ENCODE measurements around the gene RBM10. TPM values are rescaled to one million over a fixed set of nuclear protein-coding genes. Genes with fewer than 3 reads are reported as not detected.
A peak's percentile ranks its signal among the peaks of the same experiment; 100 is the strongest.

RBM10 gene
- total RNA-seq, 1 experiment from 2014 or later = 55.8 TPM

DNA sequence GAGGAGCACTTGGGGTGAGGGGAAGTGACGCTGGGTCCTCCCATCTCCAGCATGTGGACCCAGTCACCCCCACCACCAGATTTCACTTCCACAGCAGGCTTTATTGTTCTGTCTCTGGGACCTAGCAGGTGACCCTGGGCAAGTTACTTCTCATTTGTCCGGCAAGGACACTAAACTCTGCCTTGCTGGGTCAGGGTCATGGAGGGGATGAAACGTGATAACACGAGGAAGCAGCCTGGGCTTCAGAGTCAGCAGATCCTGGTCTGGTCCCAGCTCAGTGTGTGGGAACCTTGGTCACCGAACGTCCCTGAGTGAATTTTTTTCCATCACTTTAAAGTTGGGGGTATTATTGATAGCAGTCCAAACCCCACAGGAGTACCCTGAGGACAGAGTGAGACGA is 52.5 kb downstream of the RBM10 start:
- Histone ChIP-seq H4K8ac (replicated peaks; ENCODE audit: insufficient read length, low read depth, low read length) (no peak overlapping the region), H3K4me2 (ENCODE audit: insufficient read depth, insufficient read length, low read length) (peak overlapping the region; percentile 44), H3T11ph (ENCODE audit: low read length) (no peak overlapping the region), H3K4ac (ENCODE audit: low read depth, low read length) (no peak overlapping the region), H2BK12ac (ENCODE audit: insufficient read length, low read depth, low read length) (no peak overlapping the region), H3K27me3 (ENCODE audit: insufficient read depth, low read length) (no peaks in the 10 kb centered on the region), H3K9me3 (ENCODE audit: control insufficient read depth, low read depth, low read length) (no peaks in the 10 kb centered on the region), H3K79me1 (ENCODE audit: insufficient read depth, low read depth, low read length, poor library complexity, severe bottlenecking) (peaks cover 15% of the 10 kb centered on the region), H2BK15ac (ENCODE audit: low read depth, low read length) (no peak overlapping the region), H4K5ac (ENCODE audit: insufficient read length, low read depth, low read length) (no peak overlapping the region), H3K9ac (ENCODE audit: extremely low read depth, insufficient read length, low read length) (no peak overlapping the region), H3K23ac (ENCODE audit: insufficient read length, low read depth, low read length) (no peak overlapping the region), H2AFZ (ENCODE audit: low read length) (no peak overlapping the region), H3K18ac (ENCODE audit: insufficient read length, low read depth, low read length) (no peak overlapping the region), H2AK5ac (ENCODE audit: insufficient read length, low read length) (no peak overlapping the region), H3K4me1 (ENCODE audit: insufficient read depth, low read length) (peaks cover 15% of the 10 kb centered on the region; the same call in 1 of the 2 replicates), H4K20me1 (ENCODE audit: control insufficient read depth, insufficient read depth, insufficient read length) (no peaks in the 10 kb centered on the region), H3K79me2 (ENCODE audit: insufficient read depth, low read length) (peaks cover 38% of the 10 kb centered on the region; the same call in 1 of the 2 replicates), H4K91ac (ENCODE audit: insufficient read length, low read depth, low read length) (no peak overlapping the region), H3K14ac (ENCODE audit: insufficient read depth, low read length) (no peak overlapping the region), H3K27ac (ENCODE audit: insufficient read length, low read depth, low read length) (peak overlapping the region; percentile 21), H2BK120ac (ENCODE audit: low read depth, low read length, poor library complexity, severe bottlenecking) (no peak overlapping the region), H3K56ac (ENCODE audit: insufficient read length, low read depth, low read length) (no peak overlapping the region), H2BK5ac (ENCODE audit: insufficient read length, low read length) (no peak overlapping the region), H2BK20ac (ENCODE audit: low read depth, low read length, poor library complexity, severe bottlenecking) (no peak overlapping the region), H3K23me2 (ENCODE audit: insufficient read length, low read depth, low read length, poor library complexity, severe bottlenecking) (peaks cover 10% of the 10 kb centered on the region)
- H3K9me3 Mint-ChIP-seq = peaks cover 0 to 2% of the 10 kb centered on the region in 2 experiments; a peak in 2 of 5 replicates
- H3K4me3 Mint-ChIP-seq = peak overlapping the region; percentile 96 to 97
- H3K4me1 Mint-ChIP-seq = peaks cover 45 to 53% of the 10 kb centered on the region in 2 experiments
- peaks cover 78 to 82% (median 80%) of the 10 kb centered on the region in 3 experiments for H3K36me3 Mint-ChIP-seq (ENCODE audit: insufficient read depth in 1 of 3, low read depth in 3 of 3)
- no peak for TF ChIP-seq CTCF (conservative IDR thresholded peaks at IDR 0.05)
- DNase-seq = no peak
- WGBS (ENCODE audit: extremely low coverage, insufficient read length, low lambda C conversion rate) = no CpG with 5 or more reads among the region's 7 CpGs
- H3K27ac Mint-ChIP-seq = peak overlapping the region; percentile 80 to 97 (median 87)
- no peaks in the 10 kb centered on the region for H3K27me3 Mint-ChIP-seq (ENCODE audit: low read depth)
